ENCODE measurements around the gene TMC7. TPM values are rescaled to one million over a fixed set of nuclear protein-coding genes. Genes with fewer than 3 reads are reported as not detected.

The TMC7 gene
- total RNA-seq, 1 donor from 2014 or later = 0.23 TPM

- no peak for DNase-seq (ENCODE audit: low read depth)
- TF ChIP-seq CTCF (conservative IDR thresholded peaks at IDR 0.05; ENCODE audit: low read depth, low read length) = no peak
- no peak overlapping the region for H3K4me3 ChIP-seq (ENCODE audit: low read depth, low read length)
Measured at GRCh38 chr16:19040400-19040799, 56.7 kb downstream of the TMC7 start.

- no peak for DNase-seq (ENCODE audit: low read depth)
- TF ChIP-seq CTCF (conservative IDR thresholded peaks at IDR 0.05; ENCODE audit: low read depth, low read length) = no peak
- no peak overlapping the region for H3K4me3 ChIP-seq (ENCODE audit: low read depth, low read length)
Measured at GRCh38 chr16:19044769-19045168, 61.0 kb downstream of the TMC7 start.

- no peak overlapping the region for H3K4me3 ChIP-seq (ENCODE audit: low read depth, low read length)
- TF ChIP-seq CTCF (conservative IDR thresholded peaks at IDR 0.05; ENCODE audit: low read depth, low read length) = no peak
- DNase-seq (ENCODE audit: low read depth) = no peak
Measured at GRCh38 chr16:19046062-19046461, 62.3 kb downstream of the TMC7 start.

- DNase-seq (ENCODE audit: low read depth) = no peak
Measured at GRCh38 chr16:19062706-19063105, 79.0 kb downstream of the TMC7 start.

GRCh38 chr16:19066988-19067348, 83.2 kb downstream of the TMC7 start:
- H3K4me3 ChIP-seq (ENCODE audit: low read depth, low read length) = peak overlapping the region; percentile 71

More at GRCh38 chr16:19062706-19063105, 79.0 kb downstream of the TMC7 start:
- no peak overlapping the region for H3K4me3 ChIP-seq (ENCODE audit: low read depth, low read length)
- TF ChIP-seq CTCF (conservative IDR thresholded peaks at IDR 0.05; ENCODE audit: low read depth, low read length) = no peak

GRCh38 chr16:19067349-19068236, 83.9 kb downstream of the TMC7 start, which contains the start of gene COQ7:
TSS of gene COQ7 (plus strand) at chr16:19067614. CDS start at chr16:19067665, 51 bp downstream.
- no peak for TF ChIP-seq CTCF (conservative IDR thresholded peaks at IDR 0.05; ENCODE audit: low read depth, low read length)
- H3K4me3 ChIP-seq (ENCODE audit: low read depth, low read length) = peak within 1 kb of the TSS; percentile 71
- peak; percentile 99 for DNase-seq (ENCODE audit: low read depth)

More at GRCh38 chr16:19066988-19067348, 83.2 kb downstream of the TMC7 start:
- TF ChIP-seq CTCF (conservative IDR thresholded peaks at IDR 0.05; ENCODE audit: low read depth, low read length) = no peak
- no peak for DNase-seq (ENCODE audit: low read depth)
